Fibroblast of mammary gland (primary cell): Measurements from ENCODE around the gene SOCS4.

Experiments used
- DNase-seq: peaks from one replicate; pipeline ENCODE4 v3.0.0-alpha.2; 2010; ENCODE audit warnings: low read depth
- H3K4me3 ChIP-seq: 2 replicates; pipeline ENCODE4 v1.5.1; 2011; ENCODE audit warnings: low read depth, mild to moderate bottlenecking, low read length, moderate library complexity; ENCODE audit not compliant: control insufficient read depth
- CTCF ChIP-seq: conservative IDR thresholded peaks from 2 replicates; pipeline ENCODE4 v1.5.1; 2011; ENCODE audit warnings: low read depth, low read length, inconsistent platforms; ENCODE audit not compliant: control insufficient read depth, insufficient read depth

Gene SOCS4

GRCh38 chr14:55097881-55098560, 71.0 kb downstream of the SOCS4 start:
- TF ChIP-seq CTCF, result no peak
- H3K4me3 ChIP-seq, result no peak overlapping the region
- DNase-seq, result peak; percentile 47

GRCh38 chr14:55098561-55098898, 71.5 kb downstream of the SOCS4 start:
- H3K4me3 ChIP-seq, result no peak overlapping the region
- TF ChIP-seq CTCF, result no peak
- DNase-seq, result no peak
